Measurements from ENCODE around the gene CCAR1.
"Not testable (repeated sequence)": the region's sequence is repeated elsewhere in the genome, so short reads cannot be mapped to it uniquely, and the experiment has no call there.

Gene CCAR1, protein sequence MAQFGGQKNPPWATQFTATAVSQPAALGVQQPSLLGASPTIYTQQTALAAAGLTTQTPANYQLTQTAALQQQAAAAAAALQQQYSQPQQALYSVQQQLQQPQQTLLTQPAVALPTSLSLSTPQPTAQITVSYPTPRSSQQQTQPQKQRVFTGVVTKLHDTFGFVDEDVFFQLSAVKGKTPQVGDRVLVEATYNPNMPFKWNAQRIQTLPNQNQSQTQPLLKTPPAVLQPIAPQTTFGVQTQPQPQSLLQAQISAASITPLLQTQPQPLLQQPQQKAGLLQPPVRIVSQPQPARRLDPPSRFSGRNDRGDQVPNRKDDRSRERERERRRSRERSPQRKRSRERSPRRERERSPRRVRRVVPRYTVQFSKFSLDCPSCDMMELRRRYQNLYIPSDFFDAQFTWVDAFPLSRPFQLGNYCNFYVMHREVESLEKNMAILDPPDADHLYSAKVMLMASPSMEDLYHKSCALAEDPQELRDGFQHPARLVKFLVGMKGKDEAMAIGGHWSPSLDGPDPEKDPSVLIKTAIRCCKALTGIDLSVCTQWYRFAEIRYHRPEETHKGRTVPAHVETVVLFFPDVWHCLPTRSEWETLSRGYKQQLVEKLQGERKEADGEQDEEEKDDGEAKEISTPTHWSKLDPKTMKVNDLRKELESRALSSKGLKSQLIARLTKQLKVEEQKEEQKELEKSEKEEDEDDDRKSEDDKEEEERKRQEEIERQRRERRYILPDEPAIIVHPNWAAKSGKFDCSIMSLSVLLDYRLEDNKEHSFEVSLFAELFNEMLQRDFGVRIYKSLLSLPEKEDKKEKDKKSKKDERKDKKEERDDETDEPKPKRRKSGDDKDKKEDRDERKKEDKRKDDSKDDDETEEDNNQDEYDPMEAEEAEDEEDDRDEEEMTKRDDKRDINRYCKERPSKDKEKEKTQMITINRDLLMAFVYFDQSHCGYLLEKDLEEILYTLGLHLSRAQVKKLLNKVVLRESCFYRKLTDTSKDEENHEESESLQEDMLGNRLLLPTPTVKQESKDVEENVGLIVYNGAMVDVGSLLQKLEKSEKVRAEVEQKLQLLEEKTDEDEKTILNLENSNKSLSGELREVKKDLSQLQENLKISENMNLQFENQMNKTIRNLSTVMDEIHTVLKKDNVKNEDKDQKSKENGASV

DNA sequence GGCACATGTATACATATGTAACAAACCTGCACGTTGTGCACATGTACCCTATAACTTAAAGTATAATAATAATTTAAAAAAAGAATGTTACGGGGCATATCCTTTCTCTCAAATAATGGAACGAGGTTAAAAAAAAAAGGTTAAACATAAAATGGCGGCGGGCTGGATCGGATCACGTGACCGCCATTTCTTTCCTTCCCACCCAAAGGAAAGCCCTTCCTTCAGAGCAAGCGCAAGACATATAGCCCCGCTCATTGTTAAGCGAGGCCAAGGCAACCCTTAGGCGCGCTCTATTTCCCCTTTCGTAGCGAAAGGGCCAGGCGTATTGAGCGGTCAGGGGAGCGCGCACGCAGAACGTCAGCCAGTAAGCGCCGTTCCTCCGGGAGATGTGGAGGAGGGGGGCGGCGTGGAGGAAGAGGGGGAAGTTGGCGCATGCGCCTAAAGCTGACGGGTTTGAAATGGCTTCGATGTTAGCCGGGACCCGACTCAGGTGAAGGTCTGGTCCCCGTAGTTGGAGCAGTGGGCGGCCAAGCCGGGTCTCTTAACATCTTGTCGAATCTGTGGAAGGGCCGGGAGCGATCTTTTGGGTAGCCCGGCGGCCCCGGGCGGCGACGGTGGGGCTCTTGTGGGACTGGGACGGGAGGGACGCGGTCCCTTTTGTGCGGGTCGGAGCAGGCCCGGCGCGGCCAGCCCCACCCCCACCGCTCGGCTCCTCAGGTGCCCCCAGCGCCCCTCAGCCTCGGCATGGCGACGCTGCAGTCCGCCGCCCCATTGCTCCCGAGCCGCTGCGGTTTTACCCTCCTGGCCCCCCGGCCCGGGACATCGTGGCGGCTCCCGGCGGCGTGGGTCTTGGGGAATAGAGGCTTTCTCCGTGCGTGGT, at the start of gene CCAR1:
CCAR1 (plus strand) TSS at position 447 of the 880 bp plus-strand sequence. CDS start 1,266 bp downstream, outside the sequence.
- intact Hi-C loops (cut with DNase I) = loop anchor here (1.0 to 10.0 kb wide), 4 partner anchors 121 to 194 kb away; partner anchors contain the start of genes DDX50, SLC25A16 and TET1

DNA sequence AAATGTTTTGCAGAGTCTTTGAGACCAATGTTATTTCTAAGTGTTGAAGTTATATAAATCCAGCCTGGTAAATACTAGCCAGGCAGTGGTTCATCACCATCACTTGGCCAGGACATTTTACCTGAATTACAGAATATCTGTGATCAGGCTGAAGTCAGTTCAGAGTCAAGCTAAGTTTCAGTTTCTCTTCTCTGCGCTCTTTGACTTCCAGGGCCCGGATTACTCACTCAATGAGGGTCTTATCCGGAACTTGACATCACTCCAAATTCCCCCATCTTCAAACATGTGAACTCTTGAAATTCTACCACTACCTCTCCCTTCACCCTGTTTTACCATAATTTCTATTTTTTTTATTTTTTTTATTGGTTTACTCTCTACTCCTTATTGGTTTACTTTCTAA, 36.6 kb upstream of the CCAR1 start:
- intact Hi-C loops (cut with DNase I) = no loop called here
- no peak for DNase-seq

More for the DNA sequence above, at the start of gene CCAR1:
- DNase-seq = peak; percentile 92 to 99 (median 94)

DNA sequence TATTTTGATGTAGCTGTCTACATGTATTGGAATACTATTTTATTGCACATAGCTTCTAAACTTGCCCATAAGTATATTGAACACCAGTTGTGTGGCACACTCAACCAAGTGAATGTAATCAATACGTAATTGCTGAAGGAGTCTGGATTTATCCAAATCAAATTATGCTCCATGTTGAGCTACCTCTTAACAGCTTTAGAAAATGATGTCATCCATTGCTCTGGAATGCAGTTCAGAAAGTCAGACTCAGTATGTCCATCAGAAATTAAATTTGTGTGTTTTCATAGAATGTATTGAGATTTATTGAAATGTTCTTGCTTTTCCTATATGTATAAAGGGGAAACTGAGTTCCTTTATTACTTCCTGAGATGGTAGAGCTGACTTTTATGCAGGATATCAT, 25.0 kb upstream of the CCAR1 start:
- intact Hi-C loops (cut with DNase I) = no loop called here
- no peak for DNase-seq

DNA sequence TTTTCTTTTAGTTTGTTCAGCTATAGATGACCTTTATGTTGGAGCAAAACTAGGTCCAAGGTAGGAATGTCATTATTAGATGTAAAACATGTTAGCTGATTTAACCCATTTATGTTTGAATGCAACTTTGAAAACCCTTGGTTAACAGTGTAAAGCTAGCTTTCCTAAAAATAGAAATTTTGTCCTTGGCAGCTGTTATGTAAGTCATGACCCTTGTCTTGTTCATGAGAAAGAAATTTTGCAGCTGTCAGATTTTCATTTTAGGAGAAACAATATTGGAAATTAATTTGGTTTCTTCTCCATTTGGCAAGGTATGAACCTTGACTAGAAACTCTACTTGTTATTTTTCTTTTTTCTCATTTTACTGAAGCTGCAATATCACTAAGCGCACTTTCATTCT, 23.9 kb upstream of the CCAR1 start:
- no peak for DNase-seq
- intact Hi-C loops (cut with DNase I) = no loop called here

DNA sequence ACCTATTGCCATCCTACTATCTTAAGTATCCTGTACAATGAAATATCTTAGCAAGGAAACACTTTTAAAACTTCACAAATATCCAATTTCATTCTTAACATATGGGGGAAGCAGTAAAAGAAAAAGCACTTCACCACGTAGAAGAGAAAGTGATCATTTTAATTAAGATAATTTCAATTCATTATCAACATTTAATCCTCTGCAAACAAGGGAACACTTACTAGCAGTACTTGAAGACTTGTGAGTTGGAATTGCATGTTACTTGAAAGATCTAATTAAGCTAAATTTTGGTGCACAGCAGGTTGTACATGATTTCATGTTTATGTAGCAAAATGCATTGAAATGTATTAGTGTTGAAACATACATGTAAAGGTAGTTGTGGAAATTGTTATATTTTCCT, 20.8 kb upstream of the CCAR1 start:
- intact Hi-C loops (cut with DNase I) = no loop called here
- DNase-seq = no peak

DNA sequence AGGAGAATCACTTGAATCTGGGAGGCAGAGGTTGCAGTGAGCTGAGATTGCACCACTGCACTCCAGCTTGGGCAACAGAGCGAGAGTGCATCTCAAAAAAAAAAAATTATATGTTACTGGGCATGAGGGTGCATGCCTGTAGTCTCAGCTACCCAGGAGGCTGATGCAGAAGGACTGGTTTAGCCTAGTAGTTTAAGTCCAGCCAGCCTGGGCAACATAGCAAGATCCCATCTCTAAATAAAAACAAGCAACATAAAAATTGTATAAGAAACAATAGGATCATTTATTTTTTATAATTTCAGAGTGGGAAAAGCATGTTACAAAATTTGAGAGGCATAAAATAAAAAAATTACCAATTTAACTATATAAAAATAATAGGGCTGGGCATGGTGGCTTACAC, 15.5 kb upstream of the CCAR1 start:
- intact Hi-C loops (cut with DNase I) = no loop called here
- DNase-seq = no peak

DNA sequence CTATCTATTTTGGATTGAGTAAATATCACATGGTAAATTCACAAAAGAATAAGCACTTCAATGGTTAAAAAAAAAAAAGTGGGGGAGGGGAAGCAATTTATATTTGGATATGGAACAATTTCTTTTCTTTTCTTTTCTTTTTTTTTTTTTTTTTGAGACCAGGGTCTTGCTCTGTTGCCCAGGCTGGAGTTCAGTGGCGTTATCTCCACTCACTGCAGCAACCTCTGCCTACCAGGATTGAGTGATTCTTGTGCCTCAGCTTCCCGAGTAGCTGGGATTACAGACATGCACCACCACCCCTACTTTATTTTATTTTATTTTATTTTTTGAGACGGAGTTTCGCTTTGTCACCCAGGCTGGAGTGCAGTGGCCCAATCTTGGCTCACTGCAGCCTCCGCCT, 12.1 kb upstream of the CCAR1 start:
- DNase-seq; intact Hi-C loops (cut with DNase I): not testable (repeated sequence)

DNA sequence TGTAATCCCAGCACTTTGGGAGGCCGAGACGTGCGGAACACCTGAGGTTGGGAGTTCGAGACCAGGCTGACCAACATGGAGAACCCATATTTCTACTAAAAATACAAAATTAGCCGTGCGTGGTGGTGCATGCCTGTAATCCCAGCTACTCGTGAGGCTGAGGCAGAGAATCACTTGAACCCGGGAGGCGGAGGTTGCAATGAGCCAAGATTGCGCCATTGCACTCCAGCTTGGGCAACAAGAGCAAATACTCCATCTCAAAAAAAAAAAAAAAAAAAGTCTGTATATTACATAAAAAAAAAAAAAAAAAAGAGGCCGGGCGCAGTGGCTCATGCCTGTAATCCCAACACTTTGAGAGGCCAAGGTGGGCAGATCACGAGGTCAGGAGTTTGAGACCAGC, 8.0 kb upstream of the CCAR1 start:
- intact Hi-C loops (cut with DNase I); DNase-seq: not testable (repeated sequence)

DNA sequence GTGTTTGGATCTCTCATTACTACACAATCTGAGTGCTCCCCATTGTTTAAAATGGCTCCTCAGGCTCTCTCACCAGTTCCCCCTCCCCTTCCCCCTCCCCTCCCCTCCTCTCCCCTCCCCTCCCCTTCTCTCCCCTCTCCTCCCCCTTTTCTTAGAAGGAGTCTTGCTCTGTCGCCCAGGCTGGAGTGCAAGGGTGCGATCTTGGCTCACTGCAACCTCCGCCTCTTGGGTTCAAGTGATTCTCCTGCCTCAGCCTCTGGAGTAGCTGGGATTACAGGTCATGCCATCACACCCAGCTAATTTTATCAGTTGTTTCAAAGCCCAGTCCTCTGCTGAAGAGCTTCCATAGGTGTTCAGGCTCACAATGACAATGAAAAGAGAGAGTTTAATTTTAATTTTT, 3.6 kb upstream of the CCAR1 start:
- intact Hi-C loops (cut with DNase I) = no loop called here
- no peak for DNase-seq

DNA sequence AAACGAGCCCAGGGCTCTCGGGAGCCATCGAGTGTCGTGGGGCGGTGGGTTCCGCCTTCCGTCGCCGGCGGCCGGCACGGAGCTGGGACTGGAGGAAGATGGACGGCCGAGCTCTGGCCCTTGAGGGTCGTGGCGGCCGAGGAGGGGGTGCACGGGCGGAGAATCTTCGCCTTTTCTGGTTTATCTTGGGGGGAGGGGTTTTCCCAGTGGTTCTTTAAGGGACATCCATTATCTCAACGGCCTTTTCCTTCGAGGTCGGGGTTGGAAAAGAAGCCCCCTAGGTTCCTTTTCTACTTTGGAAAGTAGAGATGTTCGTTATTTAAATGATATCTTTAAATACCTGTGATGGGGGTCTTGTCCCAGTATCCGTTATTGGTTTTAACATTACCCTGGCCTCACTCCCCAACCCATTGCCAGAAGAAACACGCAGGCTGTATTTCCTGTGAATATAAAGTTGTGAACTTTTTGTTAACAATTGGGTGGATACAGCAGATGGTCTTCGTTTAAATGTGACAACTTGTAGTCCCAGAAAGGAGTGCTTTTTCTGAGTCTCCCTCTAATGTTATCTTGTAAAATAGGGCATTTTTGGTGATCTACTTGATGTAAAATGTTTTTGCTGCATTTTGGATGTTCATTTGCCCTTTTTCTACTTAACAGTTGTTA, 765 bp downstream of the CCAR1 start:
- intact Hi-C loops (cut with DNase I) = loop anchor here (1.0 to 10.0 kb wide), 4 partner anchors 122 to 195 kb away; partner anchors contain the start of genes DDX50, SLC25A16 and TET1
- DNase-seq = peak in 1 of 10 donors; percentile 13

DNA sequence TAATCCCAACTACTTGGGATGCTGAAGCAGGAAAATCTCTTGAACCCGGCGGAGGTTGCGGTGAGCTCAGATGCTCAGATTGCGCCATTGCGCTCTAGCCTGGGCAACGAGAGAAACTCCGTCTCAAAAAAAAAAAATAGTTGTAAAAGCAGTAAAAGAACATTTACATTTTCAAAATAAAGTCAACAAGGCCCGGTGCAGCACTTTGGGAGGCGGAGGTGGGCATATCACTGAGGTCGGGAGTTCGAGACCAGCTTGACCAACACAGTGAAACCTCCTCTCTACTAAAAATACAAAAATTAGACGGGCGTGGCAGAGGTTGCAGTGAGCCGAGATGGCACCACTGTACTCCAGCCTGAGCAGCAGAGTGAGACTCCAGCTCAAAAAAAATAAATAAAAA, 4.0 kb downstream of the CCAR1 start:
- DNase-seq = no peak
- intact Hi-C loops (cut with DNase I) = loop anchor here (10.0 kb wide), 1 partner anchor 180 kb away; the partner anchor contains the start of gene DDX50

DNA sequence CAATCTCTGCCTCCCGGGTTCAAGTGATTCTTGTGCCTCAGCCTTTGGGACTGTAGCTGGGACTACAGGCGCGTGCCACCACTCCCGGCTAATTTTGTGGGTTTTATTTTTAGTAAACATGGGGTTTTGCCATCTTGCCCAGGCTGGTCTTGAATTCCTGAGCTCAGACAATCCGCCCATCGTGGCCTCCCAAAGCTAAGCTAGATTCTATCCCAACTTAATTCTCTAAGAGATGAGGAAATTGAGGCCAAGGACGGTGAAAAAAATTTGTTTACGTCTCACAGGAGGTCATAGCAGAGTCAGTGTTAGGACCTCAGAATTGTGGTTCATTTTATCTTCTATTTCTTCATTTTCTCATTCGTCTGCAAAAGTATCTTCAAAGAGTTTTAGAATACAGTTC, 6.1 kb downstream of the CCAR1 start:
- intact Hi-C loops (cut with DNase I) = loop anchor here (10.0 kb wide), 1 partner anchor 178 kb away; the partner anchor contains the start of gene DDX50
- DNase-seq = no peak

DNA sequence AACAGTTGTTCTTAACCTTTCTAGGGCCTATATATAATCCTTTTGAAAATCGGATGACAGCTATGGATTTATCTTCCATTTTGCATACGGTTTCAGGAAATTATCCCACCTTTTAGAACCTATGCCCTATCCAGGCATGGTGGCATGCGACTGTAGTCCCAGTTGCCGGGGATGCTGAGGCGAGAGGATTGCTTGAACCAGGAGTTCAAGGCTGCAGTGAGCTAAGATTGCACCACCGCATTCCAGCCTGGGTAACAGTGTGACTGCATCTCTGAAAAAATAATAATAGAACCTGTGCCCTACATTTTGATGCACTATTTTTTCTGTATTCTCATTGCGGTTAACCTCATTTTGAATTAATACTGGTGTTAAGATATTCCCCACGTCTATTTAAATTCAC, 11.6 kb downstream of the CCAR1 start:
- no peak for DNase-seq
- intact Hi-C loops (cut with DNase I) = no loop called here

DNA sequence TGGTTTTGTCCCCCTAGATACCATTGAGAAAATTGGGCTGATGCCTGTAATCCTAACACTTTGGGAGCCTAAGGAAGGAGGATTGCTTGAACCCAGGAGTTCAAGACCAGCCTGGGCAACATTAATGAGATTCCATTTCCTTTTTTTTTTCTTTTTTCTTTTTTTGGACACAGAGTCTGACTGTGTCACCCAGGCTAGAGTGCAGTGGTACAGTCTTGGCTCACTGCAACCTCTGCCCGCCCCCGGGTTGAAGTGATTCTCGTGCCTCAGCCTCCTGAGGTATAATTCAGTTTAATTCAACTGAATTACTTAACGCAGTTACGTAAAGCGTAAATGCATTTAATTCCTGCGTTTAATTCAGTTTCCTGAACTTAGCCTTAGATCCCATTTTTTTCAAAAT, 13.3 kb downstream of the CCAR1 start:
- no peak for DNase-seq
- intact Hi-C loops (cut with DNase I) = no loop called here

DNA sequence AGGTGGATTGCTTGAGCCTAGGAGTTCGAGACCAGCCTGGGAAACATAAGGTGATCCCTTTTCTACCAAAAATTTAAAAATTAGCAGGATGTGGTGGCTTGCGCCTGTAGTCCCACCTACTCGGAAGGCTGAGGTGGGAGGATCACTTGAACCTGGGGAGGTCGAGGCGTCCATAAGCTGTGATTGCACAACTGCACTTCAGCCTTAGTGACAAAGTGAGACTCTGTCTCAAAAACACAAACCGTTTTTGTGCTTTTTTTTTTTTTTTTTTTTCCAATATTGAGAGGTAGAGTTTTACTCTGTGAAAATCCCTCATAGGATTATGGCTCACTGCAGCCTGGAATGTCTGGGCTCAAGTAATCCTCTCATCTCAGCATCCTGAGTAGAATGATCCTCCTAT, 14.1 kb downstream of the CCAR1 start:
- DNase-seq = no peak
- intact Hi-C loops (cut with DNase I) = no loop called here

DNA sequence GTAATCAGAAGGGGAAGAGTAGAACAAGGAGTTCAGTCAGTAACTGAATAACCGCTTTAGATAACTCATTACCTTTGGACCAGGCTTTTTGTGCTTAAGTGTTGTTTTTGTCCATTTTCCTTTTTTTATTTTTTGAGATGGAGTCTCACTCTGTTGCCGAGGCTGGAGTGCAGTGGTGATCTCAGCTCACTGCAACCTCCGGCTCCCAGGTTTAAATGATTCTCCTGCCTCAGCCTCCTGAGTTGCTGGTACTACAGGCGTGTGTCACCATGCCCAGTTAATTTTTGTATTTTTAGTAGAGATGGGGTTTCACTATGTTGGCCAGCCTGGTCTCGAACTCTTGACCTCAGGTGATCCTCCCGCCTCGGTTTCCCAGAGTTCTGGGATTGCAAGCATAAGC, 14.7 kb downstream of the CCAR1 start:
- DNase-seq; intact Hi-C loops (cut with DNase I): not testable (repeated sequence)

DNA sequence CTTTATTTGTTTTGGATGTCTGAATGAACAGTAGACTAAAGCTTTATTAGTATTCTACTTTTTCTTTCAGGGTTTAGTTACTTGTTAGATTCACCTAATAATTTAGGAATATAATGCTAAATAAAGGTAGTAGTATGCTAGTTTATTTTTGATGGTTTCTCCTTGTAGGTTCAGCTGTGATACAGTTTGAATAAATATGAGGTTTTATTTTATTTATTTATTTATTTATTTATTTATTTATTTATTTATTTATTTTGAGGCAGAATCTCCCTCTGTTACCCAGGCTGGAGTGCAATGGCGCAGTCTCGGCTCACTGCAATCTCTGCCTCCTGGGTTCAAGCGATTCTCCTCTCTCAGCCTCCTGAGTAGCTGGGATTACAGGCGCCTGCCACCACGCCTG, 19.6 kb downstream of the CCAR1 start:
- intact Hi-C loops (cut with DNase I); DNase-seq: not testable (repeated sequence)

DNA sequence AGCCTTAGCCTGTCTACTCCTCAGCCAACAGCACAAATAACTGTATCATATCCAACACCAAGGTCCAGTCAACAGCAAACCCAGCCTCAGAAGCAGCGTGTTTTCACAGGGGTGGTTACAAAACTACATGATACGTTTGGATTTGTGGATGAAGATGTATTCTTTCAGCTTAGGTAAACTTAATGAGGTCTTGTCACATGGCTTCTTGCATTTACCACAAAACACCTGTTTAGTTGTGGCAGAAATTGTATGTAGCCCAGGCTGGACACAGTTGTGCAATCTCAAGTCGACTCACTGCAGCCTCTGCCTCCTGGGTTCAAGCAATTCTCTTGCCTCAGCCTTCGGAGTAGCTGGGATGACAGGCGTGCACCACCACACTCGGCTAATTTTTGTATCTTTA, 21.4 kb downstream of the CCAR1 start:
- DNase-seq = no peak
- intact Hi-C loops (cut with DNase I) = no loop called here

DNA sequence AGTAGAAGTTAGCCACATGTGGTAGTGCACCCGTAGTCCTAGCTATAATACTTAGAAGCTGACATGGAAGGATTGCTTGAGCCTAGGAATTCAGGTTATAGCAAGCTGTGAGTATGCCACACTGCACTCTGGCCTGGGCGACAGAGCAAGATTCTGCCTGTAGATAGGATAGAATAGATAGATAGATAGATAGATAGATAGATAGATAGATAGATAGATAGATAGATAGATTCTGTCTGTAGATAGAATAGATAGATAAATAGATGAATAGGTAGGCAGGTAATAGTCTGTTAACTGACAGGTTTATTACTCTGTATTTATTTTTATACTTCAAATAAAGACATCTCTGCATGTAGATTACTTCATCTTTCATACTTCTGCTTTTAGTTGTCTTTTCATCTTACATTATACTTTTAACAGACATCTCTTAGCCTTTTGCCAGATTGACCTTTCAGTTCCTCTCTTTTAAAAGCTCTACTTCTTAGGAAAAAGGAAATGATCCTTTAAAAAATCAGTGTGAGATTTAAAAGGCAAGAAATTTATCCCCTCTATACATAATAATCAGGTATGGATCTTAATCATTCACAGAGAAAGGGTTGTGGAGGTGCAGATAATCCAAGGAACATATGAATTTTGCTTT, 31.8 kb downstream of the CCAR1 start:
- no peak for DNase-seq
- intact Hi-C loops (cut with DNase I) = no loop called here
